ENCODE results near the gene MXD1. TPM values are rescaled to one million over a fixed set of nuclear protein-coding genes. Genes with fewer than 3 reads are reported as not detected.

The MXD1 gene
- total and polyA plus RNA-seq, 2 experiments from 2014 or later, result 1.8 to 3.9 TPM

GRCh38 chr2:69969991-69970390 lies 55.1 kb downstream of the MXD1 start:
- Histone ChIP-seq H3K27ac (ENCODE audit: low read depth) (no peak overlapping the region), H3K4me2 (no peak overlapping the region), H4K20me1 (replicated peaks; ENCODE audit: insufficient read depth) (no peaks in the 10 kb centered on the region), H3K36me3 (ENCODE audit: insufficient read depth) (no peaks in the 10 kb centered on the region), H3K79me2 (replicated peaks; ENCODE audit: insufficient read depth) (no peaks in the 10 kb centered on the region), H3K27me3 (ENCODE audit: insufficient read depth) (no peaks in the 10 kb centered on the region), H3K4me3 (no peak overlapping the region), H3K9me2 (ENCODE audit: insufficient read depth) (peaks cover 2% of the 10 kb centered on the region; the same call in 1 of the 2 replicates), H3K4me1 (ENCODE audit: insufficient read depth) (no peaks in the 10 kb centered on the region), H3F3A (replicated peaks; ENCODE audit: low read depth) (no peaks in the 10 kb centered on the region), H2AFZ (no peak overlapping the region)
- TF ChIP-seq EZH2 (IDR thresholded peaks at IDR 0.05; ENCODE audit: low read depth, unreplicated experiment), result no peak
- TF ChIP-seq STAT1 (IDR thresholded peaks at IDR 0.05; ENCODE audit: unreplicated experiment), result no peak
- TF ChIP-seq CREB1 (CRISPR knock-in tag; IDR thresholded peaks at IDR 0.05; ENCODE audit: low read depth), result no peak
- DNase-seq (ENCODE audit: low spot score) (no peak), ATAC-seq (no peak)
- Mint-ChIP-seq H3K27ac (no peak overlapping the region), H3K9me3 (no peaks in the 10 kb centered on the region), H3K4me1 (no peaks in the 10 kb centered on the region; the same call in 2 of the 3 replicates), H3K27me3 (ENCODE audit: insufficient read depth, low read depth, poor library complexity) (peaks cover 13% of the 10 kb centered on the region), H3K36me3 (ENCODE audit: low read depth) (no peaks in the 10 kb centered on the region; the same call in 2 of the 3 replicates), H3K4me3 (no peak overlapping the region)

- peaks cover 11% of the 10 kb centered on the region for H3K4me1 Mint-ChIP-seq
- Histone ChIP-seq H4K20me1 (replicated peaks; ENCODE audit: insufficient read depth) (no peaks in the 10 kb centered on the region), H3K79me2 (replicated peaks; ENCODE audit: insufficient read depth) (no peaks in the 10 kb centered on the region), H3K27ac (ENCODE audit: low read depth) (no peak overlapping the region), H3K4me3 (no peak overlapping the region), H3F3A (replicated peaks; ENCODE audit: low read depth) (no peaks in the 10 kb centered on the region), H2AFZ (no peak overlapping the region), H3K4me1 (ENCODE audit: insufficient read depth) (no peaks in the 10 kb centered on the region), H3K27me3 (ENCODE audit: insufficient read depth) (no peaks in the 10 kb centered on the region), H3K36me3 (ENCODE audit: insufficient read depth) (no peaks in the 10 kb centered on the region), H3K4me2 (no peak overlapping the region), H3K9me2 (ENCODE audit: insufficient read depth) (0 out of 2 replicates have a peak, but pooled peaks cover 3% of the 10 kb centered on the region)
- DNase-seq (ENCODE audit: low spot score) (no peak), ATAC-seq (no peak)
- H3K36me3 Mint-ChIP-seq (ENCODE audit: low read depth), result no peaks in the 10 kb centered on the region; the same call in 2 of the 3 replicates
- TF ChIP-seq JUNB (IDR thresholded peaks at IDR 0.05; ENCODE audit: unreplicated experiment) (no peak), REST (IDR thresholded peaks at IDR 0.05; ENCODE audit: unreplicated experiment) (no peak), EZH2 (IDR thresholded peaks at IDR 0.05; ENCODE audit: low read depth, unreplicated experiment) (no peak), STAT1 (IDR thresholded peaks at IDR 0.05; ENCODE audit: unreplicated experiment) (no peak), CTCF (conservative IDR thresholded peaks at IDR 0.05; ENCODE audit: low read depth in 2 of 2) (no peak), NANOG (IDR thresholded peaks at IDR 0.05; ENCODE audit: borderline replicate concordance) (no peak), ETS1 (IDR thresholded peaks at IDR 0.05) (no peak), POLR2AphosphoS5 (IDR thresholded peaks at IDR 0.05; ENCODE audit: low read depth) (no peak)
- H3K9me3 Mint-ChIP-seq, result no peaks in the 10 kb centered on the region
- peaks cover 8% of the 10 kb centered on the region for H3K27me3 Mint-ChIP-seq (ENCODE audit: insufficient read depth, low read depth, poor library complexity)
- no peak overlapping the region for H3K4me3 Mint-ChIP-seq
- H3K27ac Mint-ChIP-seq, result no peak overlapping the region
These were observed 57.9 kb downstream of the MXD1 start for GRCh38 chr2:69972822-69973221.

Data from GM23338 (cell line).